ENCODE measurements around the gene DPP9. TPM values are rescaled to one million over a fixed set of nuclear protein-coding genes. Genes with fewer than 3 reads are reported as not detected.
A peak's percentile ranks its signal among the peaks of the same experiment; 100 is the strongest.

DPP9 gene
- total RNA-seq, 3 donors from 2014 or later, result 67.8 to 89.3 (median 74.0) TPM

- TF ChIP-seq CTCF (IDR thresholded peaks at IDR 0.05), result no peak
- intact Hi-C loops (cut with DNase I, micrococcal nuclease), result no loop called here
- Histone ChIP-seq H3K36me3 (ENCODE audit: low read depth) (no peaks in the 10 kb centered on the region), H3K4me3 (no peak overlapping the region), H3K4me1 (ENCODE audit: low read depth) (no peaks in the 10 kb centered on the region), H3K9me3 (no peaks in the 10 kb centered on the region)
- ATAC-seq (peak; percentile 74), DNase-seq (no peak)
These were observed 21.0 kb upstream of the DPP9 start for GRCh38 chr19:4744451-4745174.

- no peaks in the 10 kb centered on the region for H3K4me1 ChIP-seq (ENCODE audit: low read depth)
- intact Hi-C loops (cut with DNase I, micrococcal nuclease), result no loop called here
- H3K9me3 ChIP-seq, result no peaks in the 10 kb centered on the region
- ATAC-seq (peak; percentile 15), DNase-seq (no peak)
- no peak overlapping the region for H3K4me3 ChIP-seq
- H3K36me3 ChIP-seq (ENCODE audit: low read depth), result no peaks in the 10 kb centered on the region
- no peak for TF ChIP-seq CTCF (IDR thresholded peaks at IDR 0.05)
These were observed 19.3 kb upstream of the DPP9 start for GRCh38 chr19:4742723-4743646.

GRCh38 chr19:4740092-4740491, 16.4 kb upstream of the DPP9 start:
- intact Hi-C loops (cut with DNase I, micrococcal nuclease), result no loop called here
- no peak for TF ChIP-seq CTCF (IDR thresholded peaks at IDR 0.05)
- H3K9me3 ChIP-seq, result no peaks in the 10 kb centered on the region
- H3K4me1 ChIP-seq (ENCODE audit: low read depth), result no peaks in the 10 kb centered on the region
- DNase-seq (no peak), ATAC-seq (no peak)
- H3K36me3 ChIP-seq (ENCODE audit: low read depth), result no peaks in the 10 kb centered on the region
- no peak overlapping the region for H3K4me3 ChIP-seq

GRCh38 chr19:4738734-4739133, 15.1 kb upstream of the DPP9 start:
- H3K9me3 ChIP-seq, result no peaks in the 10 kb centered on the region
- no peak for DNase-seq
- H3K4me3 ChIP-seq, result no peak overlapping the region
- intact Hi-C loops (cut with DNase I, micrococcal nuclease), result no loop called here
- H3K36me3 ChIP-seq (ENCODE audit: low read depth), result no peaks in the 10 kb centered on the region
- no peaks in the 10 kb centered on the region for H3K4me1 ChIP-seq (ENCODE audit: low read depth)
- no peak for ATAC-seq
- TF ChIP-seq CTCF (IDR thresholded peaks at IDR 0.05), result no peak

GRCh38 chr19:4737955-4738600, 14.4 kb upstream of the DPP9 start:
- no peak overlapping the region for H3K4me3 ChIP-seq
- H3K4me1 ChIP-seq (ENCODE audit: low read depth), result no peaks in the 10 kb centered on the region
- DNase-seq (no peak), ATAC-seq (no peak)
- TF ChIP-seq CTCF (IDR thresholded peaks at IDR 0.05), result no peak
- intact Hi-C loops (cut with DNase I, micrococcal nuclease), result no loop called here
- H3K36me3 ChIP-seq (ENCODE audit: low read depth), result no peaks in the 10 kb centered on the region
- no peaks in the 10 kb centered on the region for H3K9me3 ChIP-seq
